Ectodermal cell (in vitro differentiated cells): ENCODE data around the gene ARHGDIG.
A peak's percentile ranks its signal among the peaks of the same experiment; 100 is the strongest.

Experiments
- H3K27ac ChIP-seq: 2 replicates; pipeline ENCODE4 v1.7.0; 2013; ENCODE audit warnings: mild to moderate bottlenecking, low read depth, low read length; ENCODE audit not compliant: insufficient read depth, poor library complexity, severe bottlenecking
- H3K27me3 ChIP-seq: 2 replicates; pipeline ENCODE4 v1.7.0; 2013; ENCODE audit warnings: mild to moderate bottlenecking, low read length; ENCODE audit not compliant: insufficient read depth, control insufficient read depth, poor library complexity, severe bottlenecking
- H3K36me3 ChIP-seq: one replicate; pipeline ENCODE4 v1.7.0; 2013; ENCODE audit warnings: low read length; ENCODE audit not compliant: control insufficient read depth, insufficient read depth
- H3K4me1 ChIP-seq: one replicate; pipeline ENCODE4 v1.7.0; 2013; ENCODE audit warnings: low read length; ENCODE audit not compliant: control insufficient read depth, insufficient read depth
- H3K4me3 ChIP-seq: 2 replicates; pipeline ENCODE4 v1.7.0; 2013; ENCODE audit warnings: low read depth, low read length, control low read depth; ENCODE audit not compliant: insufficient read depth
- H3K9me3 ChIP-seq: 2 replicates; pipeline ENCODE4 v1.7.0; 2013; ENCODE audit warnings: mild to moderate bottlenecking, low read length, moderate library complexity; ENCODE audit not compliant: control insufficient read depth
- WGBS, 2 experiments: methylation state at CpG; one replicate each; pipeline ENCODE4 v1.1.7; 2013; ENCODE audit warnings: missing lambda C conversion rate in 2 of 2; 5-methylcytosine and 5-hydroxymethylcytosine counted together

The ARHGDIG gene

DNA sequence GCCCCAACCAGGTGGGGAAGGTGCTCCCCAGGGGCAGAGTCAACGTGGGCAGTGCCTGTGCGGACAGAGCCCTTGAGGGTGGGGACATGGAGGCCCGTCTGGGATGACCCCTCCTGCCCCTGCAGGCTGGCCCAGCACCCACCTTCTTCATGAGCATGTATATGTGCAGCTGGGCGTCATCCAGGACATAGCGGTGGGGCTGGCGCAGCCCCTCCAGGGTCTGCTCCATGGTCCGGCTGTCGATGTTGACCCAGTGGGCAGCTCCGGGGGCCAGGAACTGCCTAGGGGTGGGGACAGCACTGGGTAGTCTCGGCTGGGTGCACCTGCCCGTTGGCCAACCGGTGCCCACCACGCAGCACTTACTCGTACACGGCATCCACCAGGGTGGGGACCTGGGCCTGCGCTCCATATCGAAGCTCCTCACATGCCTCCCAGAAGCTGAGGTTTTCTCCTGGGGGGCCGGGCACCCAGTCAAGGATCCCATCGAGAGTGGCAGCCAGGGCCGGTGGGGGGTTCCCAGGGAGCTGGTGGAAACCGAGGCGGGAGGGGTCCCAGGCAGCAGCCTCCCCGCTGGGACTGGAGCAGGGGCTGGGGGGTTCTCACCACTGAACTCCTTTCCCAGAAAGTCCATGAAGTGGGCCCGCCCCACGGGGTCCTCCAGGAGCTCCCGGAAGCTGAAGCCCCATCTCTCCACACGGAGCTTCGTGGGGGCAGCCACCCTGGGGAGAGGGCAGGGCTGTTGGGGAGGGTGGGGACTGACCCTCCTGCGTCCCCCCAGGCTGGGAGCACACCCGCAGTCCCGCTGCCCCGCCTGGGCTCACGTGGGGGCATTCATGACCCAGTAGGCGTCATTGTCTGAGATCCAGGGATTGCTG lies 9.8 kb upstream of the ARHGDIG start:
- H3K4me3 ChIP-seq: no peak overlapping the region
- H3K4me1 ChIP-seq: no peaks in the 10 kb centered on the region
- WGBS, 2 experiments: 93 to 94% methylated on average over 34 of the region's 34 CpGs
- no peak overlapping the region for H3K27ac ChIP-seq
- H3K27me3 ChIP-seq: peaks cover 25% of the 10 kb centered on the region
- no peaks in the 10 kb centered on the region for H3K9me3 ChIP-seq
- H3K36me3 ChIP-seq: no peaks in the 10 kb centered on the region

DNA sequence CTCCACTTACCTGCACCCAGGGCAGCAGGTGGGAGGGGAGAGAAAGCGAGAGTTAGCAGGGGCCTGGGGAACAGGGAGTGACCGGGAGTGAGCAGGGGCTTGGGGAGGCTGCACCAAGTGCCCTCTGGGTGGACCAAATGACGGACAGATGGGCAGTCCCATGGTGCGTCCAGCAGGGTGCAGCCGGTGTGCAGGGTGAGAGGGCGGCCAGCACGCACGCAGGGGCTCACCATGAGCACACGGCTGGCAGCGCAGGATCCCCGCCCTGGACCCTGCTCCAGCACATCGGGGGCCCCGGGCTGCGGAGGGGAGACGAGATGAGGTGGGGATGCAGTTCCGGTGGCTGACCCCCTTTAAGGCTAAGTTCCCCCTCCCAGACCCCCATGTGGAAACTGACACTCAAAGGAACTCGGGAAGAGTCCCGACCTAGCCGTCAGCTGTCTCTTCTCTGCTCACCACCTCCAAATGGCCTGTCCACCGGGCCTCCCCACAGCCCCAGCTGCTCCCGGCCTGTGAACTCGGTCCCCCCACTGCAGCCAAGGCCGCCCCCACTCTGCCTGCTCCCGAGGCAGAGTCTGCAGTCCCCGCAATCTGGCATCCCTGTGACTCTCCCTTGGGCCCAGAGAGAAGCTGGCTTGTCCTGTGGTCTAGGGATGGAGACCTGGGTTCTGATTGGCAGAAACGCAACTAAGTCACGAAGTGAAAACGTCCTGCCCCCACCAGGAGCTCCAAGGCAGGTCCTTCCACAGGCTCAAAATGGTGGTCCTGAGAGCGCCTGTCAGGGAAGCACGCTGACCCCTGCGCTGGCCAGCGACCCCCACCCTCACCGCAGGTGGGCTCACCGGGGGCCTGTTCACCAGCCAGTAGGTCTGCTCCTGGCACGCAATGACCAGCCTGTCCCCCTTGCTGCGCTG lies 7.5 kb upstream of the ARHGDIG start:
- 87 to 89% methylated on average over 36 of the region's 36 CpGs for WGBS, 2 experiments
- H3K4me3 ChIP-seq: no peak overlapping the region

GRCh38 chr16:273547-274421 lies 6.6 kb upstream of the ARHGDIG start:
- Histone ChIP-seq H3K27me3 (peaks cover 48% of the 10 kb centered on the region), H3K4me1 (no peaks in the 10 kb centered on the region), H3K36me3 (no peaks in the 10 kb centered on the region), H3K9me3 (no peaks in the 10 kb centered on the region), H3K27ac (no peak overlapping the region), H3K4me3 (no peak overlapping the region)
- 91 to 92% methylated on average over 30 of the region's 30 CpGs for WGBS, 2 experiments

More for the DNA sequence above, 7.5 kb upstream of the ARHGDIG start:
- no peak overlapping the region for H3K27ac ChIP-seq
- no peaks in the 10 kb centered on the region for H3K36me3 ChIP-seq
- no peaks in the 10 kb centered on the region for H3K4me1 ChIP-seq
- peaks cover 42% of the 10 kb centered on the region for H3K27me3 ChIP-seq
- no peaks in the 10 kb centered on the region for H3K9me3 ChIP-seq

DNA sequence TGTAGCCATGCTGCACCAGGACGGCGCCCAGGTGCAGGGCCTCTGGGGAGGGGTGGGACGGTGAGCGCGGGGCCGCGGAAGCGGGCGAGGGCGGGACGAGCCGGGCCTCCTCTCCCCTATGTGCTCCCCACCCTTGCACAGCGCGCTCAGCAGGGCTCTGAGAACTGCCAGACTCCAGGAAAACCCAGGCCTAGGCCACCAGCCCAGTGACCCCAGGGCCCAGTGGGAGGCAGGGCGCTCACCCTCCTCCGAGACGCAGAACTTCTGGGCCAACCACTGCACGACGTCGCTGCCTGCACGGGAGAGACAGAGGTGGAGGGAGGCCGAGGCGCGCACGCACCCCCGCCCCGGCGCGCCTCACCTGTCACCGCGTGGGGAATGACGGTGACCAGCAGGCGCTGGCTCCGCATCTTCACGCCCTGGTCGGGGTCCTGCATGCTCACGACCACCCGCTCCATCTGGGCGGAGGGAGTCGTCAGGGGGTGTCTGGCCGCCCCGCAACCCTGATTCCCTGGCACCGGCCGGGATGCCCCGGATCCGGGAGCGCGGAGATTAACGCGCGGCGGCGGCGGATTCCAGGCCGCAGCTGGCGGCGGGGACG lies 5.2 kb upstream of the ARHGDIG start:
- Histone ChIP-seq H3K27me3 (peaks cover 62% of the 10 kb centered on the region), H3K4me3 (peak overlapping the region; percentile 35), H3K27ac (no peak overlapping the region), H3K36me3 (no peaks in the 10 kb centered on the region), H3K4me1 (no peaks in the 10 kb centered on the region), H3K9me3 (no peaks in the 10 kb centered on the region)
- 5% methylated on average over 58 of the region's 58 CpGs for WGBS, 2 experiments

- Histone ChIP-seq H3K36me3 (no peaks in the 10 kb centered on the region), H3K27me3 (peaks cover 66% of the 10 kb centered on the region), H3K4me1 (peaks cover under 1% of the 10 kb centered on the region), H3K4me3 (peak within 1 kb of the TSS; percentile 35), H3K9me3 (no peaks in the 10 kb centered on the region), H3K27ac (no peak within 1 kb of the TSS)
- WGBS, 2 experiments: 7 to 8% methylated on average over 56 of the region's 56 CpGs
These were observed 4.6 kb upstream of the ARHGDIG start, which contains the start of gene RGS11 for GRCh38 chr16:275786-276232. Gene RGS11 (minus strand): TSS chr16:275944. CDS start chr16:275911, 33 bp downstream.

- Histone ChIP-seq H3K27me3 (peaks cover 74% of the 10 kb centered on the region), H3K27ac (no peak overlapping the region), H3K4me1 (peaks cover 7% of the 10 kb centered on the region), H3K36me3 (no peaks in the 10 kb centered on the region), H3K9me3 (no peaks in the 10 kb centered on the region), H3K4me3 (no peak overlapping the region)
- 85 to 89% methylated on average over 20 of the region's 20 CpGs for WGBS, 2 experiments
These were observed 3.8 kb upstream of the ARHGDIG start for GRCh38 chr16:276426-277077.

GRCh38 chr16:278863-279366 lies 1.5 kb upstream of the ARHGDIG start:
- Histone ChIP-seq H3K4me1 (peaks cover 7% of the 10 kb centered on the region), H3K9me3 (no peaks in the 10 kb centered on the region), H3K4me3 (no peak overlapping the region), H3K36me3 (no peaks in the 10 kb centered on the region), H3K27me3 (peaks cover 71% of the 10 kb centered on the region), H3K27ac (no peak overlapping the region)
- 79 to 81% methylated on average over 6 of the region's 6 CpGs for WGBS, 2 experiments

DNA sequence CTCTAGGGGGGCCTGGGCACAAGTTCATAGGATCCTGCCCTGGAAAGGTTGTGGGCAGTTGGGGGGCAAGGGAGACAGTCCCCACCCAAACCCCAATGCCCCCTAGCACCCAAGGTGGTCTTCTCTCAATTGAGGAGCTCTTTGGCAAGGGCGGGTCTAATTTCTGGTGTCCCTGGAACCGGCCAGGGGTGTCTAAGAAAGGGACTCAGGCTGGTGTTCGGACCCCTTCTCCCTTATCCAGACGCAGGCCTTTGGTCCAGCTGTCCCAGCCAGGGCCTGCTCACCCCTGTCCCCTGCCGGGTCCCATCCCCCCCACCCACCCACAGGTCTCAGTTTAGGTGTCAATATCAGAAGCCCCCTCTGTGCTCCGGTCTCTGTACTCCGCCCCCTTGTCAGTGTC lies 860 bp upstream of the ARHGDIG start:
- Histone ChIP-seq H3K9me3 (no peaks in the 10 kb centered on the region), H3K4me3 (no peak overlapping the region), H3K27ac (no peak overlapping the region), H3K36me3 (no peaks in the 10 kb centered on the region), H3K4me1 (peaks cover 7% of the 10 kb centered on the region), H3K27me3 (peaks cover 64% of the 10 kb centered on the region)
- 76 to 83% methylated on average over 7 of the region's 7 CpGs for WGBS, 2 experiments

DNA sequence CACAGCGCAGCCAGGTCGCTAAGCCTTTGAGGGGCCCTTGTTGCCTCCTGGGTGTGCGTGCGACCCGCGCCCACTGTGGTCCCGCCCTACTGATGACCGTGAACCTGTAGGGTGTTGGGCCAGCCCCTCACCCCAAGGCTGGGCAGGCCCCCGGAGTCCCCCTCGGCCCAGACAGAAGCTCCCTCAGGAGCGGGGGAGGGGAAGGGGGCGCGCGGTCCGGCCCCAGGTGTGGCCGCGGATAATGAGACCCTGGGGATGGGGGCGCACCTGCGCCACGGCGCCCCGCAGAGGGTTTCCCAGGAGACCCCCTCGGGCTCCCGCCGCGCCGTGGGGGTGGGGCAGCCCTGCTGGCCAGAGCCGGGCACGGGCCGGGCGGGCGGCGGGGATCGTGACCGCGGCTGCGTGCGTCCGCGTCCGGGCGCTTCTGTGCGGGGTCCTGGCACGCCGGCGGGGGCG lies 358 bp upstream of the ARHGDIG start:
- Histone ChIP-seq H3K36me3 (no peaks in the 10 kb centered on the region), H3K27ac (no peak overlapping the region), H3K9me3 (no peaks in the 10 kb centered on the region), H3K4me3 (no peak overlapping the region), H3K27me3 (peaks cover 59% of the 10 kb centered on the region), H3K4me1 (peaks cover 7% of the 10 kb centered on the region)
- 10% methylated on average over 47 of the region's 47 CpGs for WGBS, 2 experiments
